Vagina (tissue), 2 donors: ENCODE data around the gene GNG8. TPM values are rescaled to one million over a fixed set of nuclear protein-coding genes. Genes with fewer than 3 reads are reported as not detected.

Source experiments
- DNase-seq, 2 donors: peaks; one replicate each; pipeline ENCODE4 v3.0.0-alpha.2; 2017; ENCODE audit errors: extremely low spot score in 2 of 2
- H3K27ac ChIP-seq: fragments of 200-600 bp; sonication (generic); one replicate; pipeline ENCODE4 v1.5.1; 2019
- H3K27me3 ChIP-seq: fragments of 200-600 bp; sonication (generic); one replicate; pipeline ENCODE4 v1.5.1; 2019
- H3K36me3 ChIP-seq, 2 donors: fragments of 200-600 bp; sonication (generic); one replicate each; pipeline ENCODE4 v1.5.1; 2017 to 2019
- H3K4me1 ChIP-seq: fragments of 200-600 bp; sonication (generic); one replicate; pipeline ENCODE4 v1.5.1; 2019
- H3K4me3 ChIP-seq, 2 donors: fragments of 200-600 bp; sonication (generic); 1 replicate in 1 of 2; 2 replicates in 1 of 2; pipeline ENCODE4 v1.5.1; 2016 to 2019
- H3K9me3 ChIP-seq: fragments of 200-600 bp; sonication (generic); one replicate; pipeline ENCODE4 v1.5.1; 2019
- CTCF ChIP-seq, 3 experiments: fragments of 450-650 bp in 2 of 3; fragments of 200-600 bp in 1 of 3; sonication (generic) in 1 of 3; IDR thresholded peaks; one replicate each; pipeline ENCODE4 v1.5.1; 2017 to 2019; ENCODE audit warnings: antibody characterized with exemption in 3 of 3, mild to moderate bottlenecking in 2 of 3, moderate library complexity in 2 of 3
- POLR2A ChIP-seq, 2 donors: fragments of 450-650 bp; IDR thresholded peaks; one replicate each; pipeline ENCODE4 v1.6.1; 2017; ENCODE audit warnings: antibody characterized with exemption in 2 of 2, mild to moderate bottlenecking in 2 of 2, moderate library complexity in 2 of 2
- POLR2AphosphoS5 ChIP-seq, 2 donors: sonication (generic); formaldehyde crosslinking; IDR thresholded peaks; one replicate each; pipeline ENCODE4 v1.9.0; 2017; ENCODE audit warnings: antibody characterized with exemption in 2 of 2, mild to moderate bottlenecking in 2 of 2, low read depth in 1 of 2; ENCODE audit not compliant: insufficient read depth in 1 of 2
- intact Hi-C: fragments of 100-400 bp; cut with DNase I; formaldehyde crosslinking; loops from one replicate; pipeline ENCODE4 v1.15.1; 2023
- total RNA-seq: library from RNA; depleted of rRNA; stranded (reverse); fragments of >200 nt; gene quantifications from one replicate; pipeline ENCODE4 v1.2.3, GENCODE V29; 2016

GNG8 gene
- total RNA-seq, 1 donor from 2014 or later: not detected

DNA sequence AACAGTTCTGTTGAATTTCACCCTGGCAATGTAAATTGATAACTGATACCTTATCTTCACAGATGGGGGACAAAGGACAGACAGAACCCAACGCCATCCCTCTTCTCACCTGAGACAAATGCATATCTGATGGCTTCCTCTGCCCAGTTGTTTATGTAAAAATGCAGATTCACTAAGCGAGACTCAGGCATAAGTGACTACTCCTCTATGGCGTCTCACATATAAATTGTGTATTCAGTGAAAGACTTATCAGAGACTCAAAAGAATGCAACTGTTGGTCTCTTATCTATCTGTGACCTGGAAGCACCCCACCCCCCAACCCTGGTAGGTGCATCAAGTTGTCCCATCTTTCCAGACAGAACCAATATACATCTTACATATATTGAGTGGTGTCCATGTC is 48.1 kb downstream of the GNG8 start:
- no peak for DNase-seq
- TF ChIP-seq CTCF (IDR thresholded peaks at IDR 0.05) (no peak), POLR2AphosphoS5 (IDR thresholded peaks at IDR 0.05; ENCODE audit: insufficient read depth in 1 of 2, low read depth in 1 of 2) (no peak), POLR2A (IDR thresholded peaks at IDR 0.05) (no peak)
- no peak overlapping the region for H3K27ac ChIP-seq
- H3K36me3 ChIP-seq: no peaks in the 10 kb centered on the region
- intact Hi-C loops: no loop called here
- H3K9me3 ChIP-seq: no peaks in the 10 kb centered on the region
- no peaks in the 10 kb centered on the region for H3K27me3 ChIP-seq
- H3K4me3 ChIP-seq: no peak overlapping the region
- H3K4me1 ChIP-seq: no peaks in the 10 kb centered on the region

- Histone ChIP-seq H3K27me3 (no peaks in the 10 kb centered on the region), H3K4me1 (no peaks in the 10 kb centered on the region), H3K36me3 (no peaks in the 10 kb centered on the region), H3K27ac (no peak overlapping the region), H3K9me3 (no peaks in the 10 kb centered on the region), H3K4me3 (no peak overlapping the region)
- TF ChIP-seq POLR2A (IDR thresholded peaks at IDR 0.05) (no peak), POLR2AphosphoS5 (IDR thresholded peaks at IDR 0.05; ENCODE audit: insufficient read depth in 1 of 2, low read depth in 1 of 2) (no peak), CTCF (IDR thresholded peaks at IDR 0.05) (no peak)
- intact Hi-C loops: no loop called here
- no peak for DNase-seq
Measured at GRCh38 chr19:46586294-46586693, 49.7 kb downstream of the GNG8 start.

DNA sequence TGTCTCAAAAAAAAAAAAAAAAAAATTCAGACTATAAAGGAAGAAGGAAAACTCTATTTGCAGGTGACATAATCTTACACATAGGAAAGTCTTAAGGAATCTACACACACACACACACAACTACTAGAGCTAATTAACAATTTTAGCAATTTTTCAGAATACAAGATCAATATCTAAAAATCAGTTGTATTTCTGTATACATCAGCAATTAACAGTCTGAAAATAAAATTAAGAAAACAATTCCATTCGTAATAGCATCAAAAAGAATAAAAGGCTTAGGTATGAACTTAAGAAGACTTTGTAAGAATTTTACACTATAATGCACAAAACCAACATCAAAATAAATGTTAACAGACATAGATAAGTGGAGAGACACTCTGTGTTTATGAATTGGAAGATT is 50.5 kb downstream of the GNG8 start:
- no peaks in the 10 kb centered on the region for H3K36me3 ChIP-seq
- no peak for TF ChIP-seq POLR2AphosphoS5 (IDR thresholded peaks at IDR 0.05; ENCODE audit: insufficient read depth in 1 of 2, low read depth in 1 of 2)
- no peak for TF ChIP-seq CTCF (IDR thresholded peaks at IDR 0.05)
- no peak for TF ChIP-seq POLR2A (IDR thresholded peaks at IDR 0.05)
- intact Hi-C loops: no loop called here
- no peak for DNase-seq
- H3K27me3 ChIP-seq: no peaks in the 10 kb centered on the region
- no peak overlapping the region for H3K27ac ChIP-seq
- H3K4me1 ChIP-seq: no peaks in the 10 kb centered on the region
- H3K9me3 ChIP-seq: no peaks in the 10 kb centered on the region
- H3K4me3 ChIP-seq: no peak overlapping the region

Other genes with a start within 250 kb of the GNG8 start
- 7.4 TPM for gene CCDC8, start 222.6 kb downstream of the GNG8 start, total RNA-seq
- gene PNMA8C, start 207.3 kb downstream of the GNG8 start, total RNA-seq: 0.25 TPM
- gene PNMA8A, start 164.6 kb downstream of the GNG8 start, total RNA-seq: 1.5 TPM
- 2.7 TPM for gene PNMA8B, start 140.3 kb downstream of the GNG8 start, total RNA-seq
- 105 TPM for gene CALM3, start 34.9 kb downstream of the GNG8 start, total RNA-seq
- 10.8 TPM for gene PTGIR, start 11.1 kb downstream of the GNG8 start, total RNA-seq
- 13.8 TPM for gene DACT3, start 25.0 kb upstream of the GNG8 start, total RNA-seq
- gene PRKD2, start 80.9 kb upstream of the GNG8 start, total RNA-seq: 49.4 TPM
- gene FKRP, start 109.9 kb upstream of the GNG8 start, total RNA-seq: 14.7 TPM
- 85.0 TPM for gene STRN4, start 110.2 kb upstream of the GNG8 start, total RNA-seq
- gene SLC1A5, start 152.4 kb upstream of the GNG8 start, total RNA-seq: 147 TPM
- 75.9 TPM for gene AP2S1, start 214.6 kb upstream of the GNG8 start, total RNA-seq
- 42.5 TPM for gene ARHGAP35, start 224.8 kb upstream of the GNG8 start, total RNA-seq